Measurements from ENCODE around the gene ABCA10. TPM values are rescaled to one million over a fixed set of nuclear protein-coding genes. Genes with fewer than 3 reads are reported as not detected.

The ABCA10 gene
- total and polyA plus RNA-seq, 2 experiments from 2014 or later = not detected

GRCh38 chr17:69187294-69187693 lies 41.3 kb downstream of the ABCA10 start:
- Mint-ChIP-seq H3K27ac (no peak overlapping the region), H3K9me3 (no peaks in the 10 kb centered on the region), H3K27me3 (ENCODE audit: insufficient read depth, low read depth, poor library complexity) (peaks cover 2% of the 10 kb centered on the region), H3K4me3 (no peak overlapping the region), H3K4me1 (no peaks in the 10 kb centered on the region; the same call in 1 of the 3 replicates), H3K36me3 (ENCODE audit: low read depth) (no peaks in the 10 kb centered on the region)
- Histone ChIP-seq H3K4me3 (no peak overlapping the region), H4K20me1 (replicated peaks; ENCODE audit: insufficient read depth) (no peaks in the 10 kb centered on the region), H3K9me2 (ENCODE audit: insufficient read depth) (no peaks in the 10 kb centered on the region), H3K27ac (ENCODE audit: low read depth) (no peak overlapping the region), H3F3A (replicated peaks; ENCODE audit: low read depth) (no peaks in the 10 kb centered on the region), H2AFZ (no peak overlapping the region), H3K79me2 (replicated peaks; ENCODE audit: insufficient read depth) (no peaks in the 10 kb centered on the region), H3K27me3 (ENCODE audit: insufficient read depth) (no peaks in the 10 kb centered on the region), H3K4me1 (ENCODE audit: insufficient read depth) (no peaks in the 10 kb centered on the region), H3K36me3 (ENCODE audit: insufficient read depth) (no peaks in the 10 kb centered on the region), H3K4me2 (no peak overlapping the region)
- TF ChIP-seq ZNF331 (CRISPR knock-in tag; IDR thresholded peaks at IDR 0.05; ENCODE audit: low read depth) = no peak
- TF ChIP-seq JUNB (IDR thresholded peaks at IDR 0.05; ENCODE audit: unreplicated experiment) = no peak
- no peak for TF ChIP-seq REST (IDR thresholded peaks at IDR 0.05; ENCODE audit: unreplicated experiment)
- TF ChIP-seq ZNF114 (CRISPR knock-in tag; IDR thresholded peaks at IDR 0.05) = no peak
- no peak for TF ChIP-seq CREB1 (CRISPR knock-in tag; IDR thresholded peaks at IDR 0.05; ENCODE audit: low read depth)
- no peak for TF ChIP-seq EZH2 (IDR thresholded peaks at IDR 0.05; ENCODE audit: low read depth, unreplicated experiment)
- TF ChIP-seq ETS1 (IDR thresholded peaks at IDR 0.05) = no peak
- TF ChIP-seq EZH2phosphoT487 (IDR thresholded peaks at IDR 0.05; ENCODE audit: unreplicated experiment) = no peak
- no peak for TF ChIP-seq ZNF462 (CRISPR knock-in tag; IDR thresholded peaks at IDR 0.05)
- TF ChIP-seq CTCF (conservative IDR thresholded peaks at IDR 0.05; ENCODE audit: low read depth in 2 of 2) = no peak
- TF ChIP-seq NANOG (IDR thresholded peaks at IDR 0.05; ENCODE audit: borderline replicate concordance) = no peak
- no peak for TF ChIP-seq STAT1 (IDR thresholded peaks at IDR 0.05; ENCODE audit: unreplicated experiment)
- no peak for TF ChIP-seq POLR2AphosphoS5 (IDR thresholded peaks at IDR 0.05; ENCODE audit: low read depth)
- DNase-seq (ENCODE audit: low spot score) (no peak), ATAC-seq (no peak)
